Immature natural killer cell (primary cell): Measurements from ENCODE around the gene SLC27A1. TPM values are rescaled to one million over a fixed set of nuclear protein-coding genes. Genes with fewer than 3 reads are reported as not detected.

Source experiments
- DNase-seq, 3 donors: peaks; one replicate each; pipeline ENCODE4 v3.0.0; 2022; ENCODE audit warnings: mixed read lengths in 1 of 3
- H3K27ac Mint-ChIP-seq, 6 donors: one replicate each; pipeline ENCODE4 v1.8.0; 2020; ENCODE audit warnings: mixed read lengths in 6 of 6, mild to moderate bottlenecking in 5 of 6, inconsistent platforms in 4 of 6, moderate library complexity in 3 of 6
- H3K27me3 Mint-ChIP-seq, 3 donors: one replicate each; pipeline ENCODE4 v1.8.0; 2020 to 2021; ENCODE audit warnings: low read depth in 3 of 3, mild to moderate bottlenecking in 3 of 3, mixed read lengths in 3 of 3, moderate library complexity in 3 of 3, inconsistent platforms in 1 of 3
- H3K36me3 Mint-ChIP-seq, 3 donors: one replicate each; pipeline ENCODE4 v1.8.0; 2020; ENCODE audit warnings: mixed read lengths in 3 of 3, inconsistent platforms in 2 of 3, mild to moderate bottlenecking in 2 of 3
- H3K4me1 Mint-ChIP-seq, 2 donors: one replicate each; pipeline ENCODE4 v1.8.0; 2020; ENCODE audit warnings: inconsistent platforms in 2 of 2, mild to moderate bottlenecking in 2 of 2, mixed read lengths in 2 of 2, moderate library complexity in 1 of 2
- H3K4me3 Mint-ChIP-seq, 5 donors: one replicate each; pipeline ENCODE4 v1.8.0; 2020; ENCODE audit warnings: mild to moderate bottlenecking in 5 of 5, mixed read lengths in 5 of 5, inconsistent platforms in 3 of 5, moderate library complexity in 3 of 5
- H3K9me3 Mint-ChIP-seq, 6 donors: one replicate each; pipeline ENCODE4 v1.8.0; 2020; ENCODE audit warnings: mild to moderate bottlenecking in 6 of 6, mixed read lengths in 6 of 6, inconsistent platforms in 4 of 6, moderate library complexity in 3 of 6
- polyA plus RNA-seq, 3 donors: library from polyadenylated mRNA; unstranded; fragments of 300-500 nt; fragmentation: Illumina TruSeq; gene quantifications; one replicate each; pipeline ENCODE4 v1.2.3, GENCODE V29; 2021

The SLC27A1 gene
- polyA plus RNA-seq = 10 to 100 TPM in 2 of 3 donors, 1 to 10 TPM in 1; 9.7 to 15.9 (median 15.3) TPM

DNA sequence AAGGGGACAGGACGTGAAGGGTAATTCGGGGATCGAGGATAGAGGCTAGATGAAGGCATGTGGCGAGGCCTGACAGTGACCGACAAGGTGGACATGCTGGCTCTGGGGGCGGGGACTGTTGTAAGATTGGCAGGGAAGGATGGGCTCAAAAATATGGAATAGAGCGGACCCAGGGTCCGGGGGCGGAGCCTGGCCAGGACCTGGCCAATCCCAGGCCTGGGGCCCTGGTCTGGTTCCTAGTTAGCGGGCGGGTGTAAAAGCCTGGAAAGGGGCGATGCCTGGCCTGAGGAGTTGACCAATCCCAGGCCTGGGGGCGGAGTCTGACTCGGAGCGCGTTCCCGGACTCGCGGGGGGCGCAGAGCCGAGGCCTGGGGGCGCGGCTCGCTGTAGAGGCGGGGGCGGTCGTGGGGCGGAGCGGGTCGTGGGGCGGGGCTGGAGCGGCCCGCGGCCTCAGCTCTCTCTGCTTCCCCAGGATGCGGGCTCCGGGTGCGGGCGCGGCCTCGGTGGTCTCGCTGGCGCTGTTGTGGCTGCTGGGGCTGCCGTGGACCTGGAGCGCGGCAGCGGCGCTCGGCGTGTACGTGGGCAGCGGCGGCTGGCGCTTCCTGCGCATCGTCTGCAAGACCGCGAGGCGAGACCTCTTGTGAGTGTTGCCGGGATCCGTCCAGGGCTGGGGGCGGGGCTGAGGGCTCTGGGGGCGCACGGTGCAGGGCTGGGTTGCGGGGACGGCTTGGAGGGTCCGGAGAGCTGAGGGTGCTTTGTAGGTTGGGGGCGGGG lies at the start of gene SLC27A1:
Gene SLC27A1 (plus strand): TSS at position 457 of the 774 bp plus-strand sequence. CDS start 17 bp downstream, at position 474.
- Mint-ChIP-seq H3K9me3 (no peaks in the 10 kb centered on the region), H3K27me3 (peaks cover 6 to 18% (median 9%) of the 10 kb centered on the region in 3 donors)

GRCh38 chr19:17421942-17422341 lies 48.4 kb upstream of the SLC27A1 start:
- peaks cover 0 to 9% (median 2%) of the 10 kb centered on the region in 3 donors for H3K27me3 Mint-ChIP-seq
- no peaks in the 10 kb centered on the region for H3K9me3 Mint-ChIP-seq
- H3K27ac Mint-ChIP-seq = no peak overlapping the region
- H3K4me1 Mint-ChIP-seq = peaks cover 18 to 22% of the 10 kb centered on the region in 2 donors
- H3K36me3 Mint-ChIP-seq = peaks cover 1 to 4% (median 4%) of the 10 kb centered on the region in 3 donors
- no peak for DNase-seq
- H3K4me3 Mint-ChIP-seq = peak overlapping the region in 1 of 5 donors; percentile 13

More for the DNA sequence above, at the start of gene SLC27A1:
- Mint-ChIP-seq H3K36me3 (no peaks in the 10 kb centered on the region), H3K27ac (peak within 1 kb of the TSS; percentile 86 to 98 (median 95)), H3K4me3 (peak within 1 kb of the TSS; percentile 93 to 98 (median 95)), H3K4me1 (peaks cover 27 to 33% of the 10 kb centered on the region in 2 donors)
- DNase-seq = peak; percentile 92 to 93 (median 93)

DNA sequence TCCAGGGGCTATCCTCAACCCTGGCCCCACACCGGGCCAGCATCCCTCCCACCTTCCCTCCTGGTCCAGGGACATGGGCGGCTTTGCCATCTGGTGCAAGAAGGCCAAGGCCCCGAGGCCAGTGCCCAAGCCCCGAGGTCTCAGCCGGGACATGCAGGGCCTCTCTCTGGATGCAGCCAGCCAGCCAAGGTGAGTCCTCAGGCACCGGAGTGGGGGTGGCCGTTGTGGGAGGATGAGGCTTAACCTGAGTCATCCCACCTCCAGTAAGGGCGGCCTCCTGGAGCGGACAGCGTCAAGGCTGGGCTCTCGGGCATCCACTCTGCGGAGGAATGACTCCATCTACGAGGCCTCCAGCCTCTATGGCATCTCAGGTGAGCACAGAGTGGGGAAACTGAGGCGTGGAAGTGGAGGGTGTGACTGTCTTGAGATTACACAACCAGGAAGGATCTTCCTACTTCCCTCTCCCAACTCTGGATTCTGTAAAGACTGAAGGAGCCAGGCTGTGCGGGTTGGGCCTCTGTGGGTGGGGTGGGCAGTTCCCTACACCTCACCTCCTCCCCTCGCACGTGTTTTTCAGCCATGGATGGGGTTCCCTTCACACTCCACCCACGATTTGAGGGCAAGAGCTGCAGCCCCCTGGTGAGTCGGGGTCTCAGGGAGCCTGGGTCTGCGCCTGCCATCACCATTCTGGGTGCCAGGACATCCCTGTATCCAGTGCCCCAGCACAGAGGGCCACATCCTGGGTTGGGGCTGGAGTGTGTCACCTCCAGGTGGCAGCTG lies 46.7 kb upstream of the SLC27A1 start:
- Mint-ChIP-seq H3K4me3 (no peak overlapping the region), H3K36me3 (peaks cover 0 to 4% (median 4%) of the 10 kb centered on the region in 3 donors), H3K9me3 (no peaks in the 10 kb centered on the region), H3K27me3 (peaks cover 0 to 9% (median 2%) of the 10 kb centered on the region in 3 donors), H3K4me1 (peaks cover 18 to 22% of the 10 kb centered on the region in 2 donors), H3K27ac (no peak overlapping the region)
- DNase-seq = no peak

- H3K4me1 Mint-ChIP-seq = peaks cover 10% of the 10 kb centered on the region in 2 donors
- peak in 2 of 3 donors; percentile 14 to 22 for DNase-seq
- H3K36me3 Mint-ChIP-seq = peaks cover 0 to 4% (median 4%) of the 10 kb centered on the region in 3 donors
- no peak overlapping the region for H3K4me3 Mint-ChIP-seq
- H3K9me3 Mint-ChIP-seq = no peaks in the 10 kb centered on the region
- H3K27ac Mint-ChIP-seq = no peak overlapping the region
- H3K27me3 Mint-ChIP-seq = peaks cover 0 to 2% (median 2%) of the 10 kb centered on the region in 3 donors
These were observed 45.5 kb upstream of the SLC27A1 start for GRCh38 chr19:17424743-17425365.

DNA sequence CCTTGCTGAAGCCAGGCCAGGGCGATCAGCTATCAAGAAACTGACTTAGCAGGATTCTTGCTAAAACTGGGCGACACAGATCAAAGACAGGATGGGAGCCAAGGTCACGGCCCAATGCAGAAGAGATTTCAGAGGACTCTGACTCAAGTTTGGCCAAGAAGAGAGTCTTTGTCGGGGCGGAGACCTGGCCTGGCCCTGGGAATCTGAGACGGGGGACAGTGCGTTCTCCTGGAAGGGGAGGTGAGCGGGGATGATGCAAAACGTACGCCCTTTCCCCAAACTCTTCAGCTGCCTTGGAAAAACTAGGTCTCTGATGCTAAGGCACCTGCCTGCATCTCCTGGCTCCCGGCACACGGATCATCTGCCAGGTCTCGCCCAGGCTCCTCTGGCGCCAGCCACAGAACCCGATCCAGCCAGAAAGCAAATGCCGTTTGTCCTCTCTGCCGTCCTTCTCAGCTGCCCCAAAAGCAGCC lies 40.6 kb upstream of the SLC27A1 start:
- Mint-ChIP-seq H3K4me1 (peaks cover 0 to 1% of the 10 kb centered on the region in 2 donors), H3K4me3 (no peak overlapping the region), H3K36me3 (no peaks in the 10 kb centered on the region), H3K27ac (no peak overlapping the region), H3K27me3 (peaks cover 0 to 2% (median 2%) of the 10 kb centered on the region in 3 donors), H3K9me3 (no peaks in the 10 kb centered on the region)
- DNase-seq = no peak

DNA sequence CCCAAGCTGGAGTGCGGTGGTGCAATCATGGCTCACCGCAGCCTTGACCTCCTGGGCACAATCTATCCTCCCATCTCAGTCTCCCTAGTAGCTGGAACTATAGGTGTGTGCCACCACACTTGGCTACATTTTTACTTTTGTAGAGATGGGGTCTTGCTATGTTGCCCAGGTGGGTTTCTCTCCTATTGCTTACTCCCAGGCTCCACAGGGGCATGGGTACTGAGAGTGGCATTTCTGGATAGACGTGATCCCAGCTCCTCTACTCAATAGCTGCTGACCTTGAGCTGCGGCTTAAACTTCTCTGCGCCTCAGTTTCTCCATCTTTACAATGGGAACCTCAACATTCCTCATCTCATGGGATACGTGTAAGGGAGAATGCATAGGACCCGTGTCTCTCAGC lies 38.9 kb upstream of the SLC27A1 start:
- no peak for DNase-seq
- peaks cover 0 to 2% (median 2%) of the 10 kb centered on the region in 3 donors for H3K27me3 Mint-ChIP-seq
- no peaks in the 10 kb centered on the region for H3K9me3 Mint-ChIP-seq
- H3K27ac Mint-ChIP-seq = no peak overlapping the region
- H3K4me3 Mint-ChIP-seq = no peak overlapping the region
- no peaks in the 10 kb centered on the region for H3K4me1 Mint-ChIP-seq
- no peaks in the 10 kb centered on the region for H3K36me3 Mint-ChIP-seq

DNA sequence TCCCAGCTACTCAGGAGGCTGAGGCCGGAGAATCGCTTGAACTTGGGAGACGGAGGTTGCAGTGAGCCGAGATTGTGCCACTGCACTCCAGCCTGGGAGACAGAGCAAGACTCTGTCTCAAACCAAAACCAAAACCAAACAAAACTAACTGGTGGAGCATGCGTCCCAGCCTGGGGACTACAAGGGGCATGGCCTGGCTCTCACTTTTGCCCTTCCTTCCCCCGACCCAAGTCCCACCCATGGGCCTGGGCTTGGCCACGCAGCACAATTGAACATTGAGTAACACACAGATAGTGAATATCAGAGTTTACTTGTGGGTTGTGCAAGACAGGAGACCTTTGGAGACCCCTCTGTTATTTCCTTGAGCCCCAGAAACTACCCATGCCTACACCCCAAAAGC lies 35.1 kb upstream of the SLC27A1 start:
- Mint-ChIP-seq H3K9me3 (no peaks in the 10 kb centered on the region), H3K27ac (no peak overlapping the region), H3K4me3 (no peak overlapping the region), H3K4me1 (no peaks in the 10 kb centered on the region), H3K36me3 (no peaks in the 10 kb centered on the region), H3K27me3 (peaks cover 2 to 3% (median 2%) of the 10 kb centered on the region in 3 donors)
- no peak for DNase-seq

DNA sequence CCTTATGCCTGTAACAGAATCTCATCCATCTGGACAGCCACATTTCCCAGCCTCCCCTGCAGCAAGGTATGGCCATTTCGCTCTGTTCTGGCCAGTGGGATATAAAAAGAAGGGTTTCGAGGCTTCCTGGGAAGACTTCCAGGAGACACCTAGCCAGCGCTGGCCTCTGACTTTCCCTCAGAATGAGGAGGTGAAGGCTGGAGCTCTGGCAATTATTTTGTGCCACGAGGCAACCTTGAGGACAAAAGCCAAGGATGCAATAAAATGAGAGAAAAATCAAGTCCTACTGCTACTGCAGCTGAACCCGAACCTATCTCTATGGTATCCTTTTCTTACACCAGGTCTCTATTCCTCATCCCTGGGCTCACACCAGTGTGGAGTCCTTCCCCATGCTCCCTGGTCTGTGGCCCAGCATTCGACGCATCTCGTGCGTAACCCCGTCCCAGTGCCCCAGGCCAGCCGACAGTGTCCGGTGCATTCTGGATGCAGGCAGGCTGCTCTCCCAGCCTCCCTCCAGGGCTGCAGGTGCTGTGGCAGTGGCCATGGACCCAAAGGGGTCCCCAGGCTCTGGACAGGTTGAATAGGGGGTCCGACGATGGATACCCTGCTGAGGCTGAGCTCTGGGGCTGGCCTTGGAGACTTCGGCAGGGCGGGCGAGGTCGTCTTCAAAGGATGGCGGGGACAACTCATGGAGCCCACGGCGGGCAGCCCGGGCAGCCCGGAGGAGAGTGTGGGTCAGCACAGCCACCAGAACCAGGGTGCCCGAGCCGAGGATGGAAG lies 34.0 kb upstream of the SLC27A1 start:
- no peak for DNase-seq
- peaks cover 2 to 3% (median 2%) of the 10 kb centered on the region in 3 donors for H3K27me3 Mint-ChIP-seq

DNA sequence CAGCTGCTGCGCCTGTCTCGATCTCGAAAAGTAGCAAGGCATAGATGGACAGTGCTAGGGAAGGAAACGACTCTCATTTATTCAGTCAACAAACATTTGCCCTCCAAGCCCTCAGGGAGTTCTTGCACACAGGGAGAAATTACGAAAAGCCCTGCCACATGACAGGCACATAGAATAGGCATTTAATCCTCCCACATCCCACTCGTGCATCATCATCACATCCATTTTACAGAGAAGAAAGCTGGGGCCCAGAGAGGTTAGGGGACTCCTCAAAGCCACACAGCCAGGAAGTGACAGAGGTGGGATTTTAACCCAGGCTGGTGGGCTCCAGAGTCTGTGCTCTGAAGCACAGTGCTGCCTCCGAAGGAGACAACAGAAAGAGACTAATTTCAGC lies 33.5 kb upstream of the SLC27A1 start:
- DNase-seq = no peak
- no peak overlapping the region for H3K27ac Mint-ChIP-seq
- H3K36me3 Mint-ChIP-seq = no peaks in the 10 kb centered on the region
- no peak overlapping the region for H3K4me3 Mint-ChIP-seq
- H3K4me1 Mint-ChIP-seq = no peaks in the 10 kb centered on the region
- H3K27me3 Mint-ChIP-seq = peaks cover 2 to 3% (median 2%) of the 10 kb centered on the region in 3 donors
- H3K9me3 Mint-ChIP-seq = no peaks in the 10 kb centered on the region

More for the DNA sequence above, 34.0 kb upstream of the SLC27A1 start:
- Mint-ChIP-seq H3K4me1 (no peaks in the 10 kb centered on the region), H3K4me3 (no peak overlapping the region), H3K36me3 (no peaks in the 10 kb centered on the region), H3K27ac (no peak overlapping the region), H3K9me3 (no peaks in the 10 kb centered on the region)

DNA sequence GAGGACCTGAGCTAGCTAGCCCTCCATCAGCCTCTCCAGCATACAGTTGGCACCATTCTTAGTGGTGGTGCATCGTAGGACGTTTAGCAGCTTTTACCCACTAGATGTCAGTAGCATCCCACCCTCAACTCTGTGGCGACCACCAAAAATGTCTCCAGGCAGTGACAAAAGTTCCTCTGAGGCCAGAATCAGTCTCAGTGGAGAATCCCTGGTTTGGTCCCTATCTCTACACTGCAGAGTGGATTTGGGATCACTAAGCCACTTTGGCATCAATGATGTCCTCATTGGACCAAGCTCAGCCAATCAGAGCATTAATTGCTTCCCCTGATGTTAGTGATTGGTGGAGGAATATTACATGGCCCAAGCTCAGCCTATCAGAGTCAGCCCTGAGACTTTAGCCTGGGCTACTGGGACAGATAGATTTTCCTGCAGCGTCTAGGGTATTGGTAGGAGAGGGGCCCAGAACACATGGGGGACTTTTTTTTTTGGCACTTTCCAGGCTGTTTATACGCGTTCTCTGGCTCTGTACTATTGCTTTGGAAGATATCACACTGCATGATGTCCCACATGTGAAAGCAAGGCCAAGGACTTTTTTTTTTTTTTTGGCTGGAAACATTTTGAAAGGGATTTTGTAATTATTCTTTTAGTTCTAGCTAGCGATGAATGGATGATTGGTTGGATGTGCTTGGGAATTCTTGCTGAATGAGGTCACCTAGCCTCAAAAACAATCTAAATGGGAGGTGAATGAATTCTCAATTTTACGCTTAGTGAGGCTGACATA lies 28.9 kb upstream of the SLC27A1 start:
- peak in 2 of 3 donors; percentile 19 for DNase-seq
- Mint-ChIP-seq H3K36me3 (no peaks in the 10 kb centered on the region), H3K27me3 (peaks cover 0 to 3% (median 2%) of the 10 kb centered on the region in 3 donors), H3K9me3 (no peaks in the 10 kb centered on the region), H3K4me3 (no peak overlapping the region), H3K4me1 (no peaks in the 10 kb centered on the region), H3K27ac (no peak overlapping the region)

DNA sequence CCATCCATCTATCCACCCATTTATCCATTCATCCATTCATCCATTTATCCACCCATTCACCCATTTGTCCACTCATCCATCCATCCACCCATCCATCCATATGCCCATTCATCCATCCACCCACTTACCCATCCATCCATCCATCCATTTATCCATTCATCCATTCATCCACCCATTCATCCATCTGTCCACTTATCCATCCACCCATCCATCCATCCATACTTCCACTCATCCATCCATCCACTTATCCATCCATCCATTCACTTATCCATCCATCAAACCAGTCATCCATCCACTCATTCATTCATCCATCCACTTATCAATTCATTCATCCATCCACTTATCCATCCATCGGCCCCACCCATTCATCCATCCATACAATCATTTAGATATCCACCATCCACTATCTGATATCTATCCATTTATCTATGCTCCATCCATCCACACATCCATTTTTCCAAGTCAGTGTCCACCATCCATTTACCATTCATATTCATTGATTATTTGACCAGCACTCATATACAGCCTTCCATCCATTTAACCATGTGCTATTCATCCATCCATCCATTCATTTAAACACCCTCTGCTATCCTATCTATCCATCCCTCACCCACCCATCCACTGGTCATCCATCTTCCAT lies 24.7 kb upstream of the SLC27A1 start:
- Mint-ChIP-seq H3K27me3 (peaks cover 2 to 8% (median 8%) of the 10 kb centered on the region in 3 donors), H3K4me3 (no peak overlapping the region), H3K9me3 (no peaks in the 10 kb centered on the region), H3K36me3 (peaks cover 0 to 3% (median 0%) of the 10 kb centered on the region in 3 donors), H3K4me1 (peaks cover 5 to 7% of the 10 kb centered on the region in 2 donors), H3K27ac (no peak overlapping the region)
- DNase-seq = no peak

DNA sequence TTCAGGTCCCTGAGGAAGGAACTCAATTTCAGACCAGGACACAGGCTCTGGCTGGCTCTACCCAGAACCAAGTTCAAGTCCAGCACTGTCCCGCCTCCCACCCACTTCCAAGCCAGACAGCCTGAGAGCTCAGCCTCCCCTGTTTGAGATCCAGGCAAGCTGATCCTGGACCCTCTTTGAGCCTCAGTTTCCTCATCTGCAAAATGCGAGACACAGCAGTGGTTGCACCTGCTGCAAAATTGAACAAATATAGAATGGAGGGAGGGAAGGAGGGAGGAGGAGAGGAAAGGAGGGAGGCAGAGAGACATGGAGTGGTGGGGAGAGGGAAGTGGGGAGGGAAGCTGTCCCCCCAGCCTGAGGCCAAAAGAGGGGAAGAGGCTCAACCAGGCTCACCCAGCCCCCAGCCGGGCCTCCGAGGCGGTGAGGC lies 22.6 kb upstream of the SLC27A1 start:
- H3K4me3 Mint-ChIP-seq = peak overlapping the region in 2 of 5 donors; percentile 10 to 42
- peaks cover 0 to 3% (median 0%) of the 10 kb centered on the region in 3 donors for H3K36me3 Mint-ChIP-seq
- no peak overlapping the region for H3K27ac Mint-ChIP-seq
- H3K4me1 Mint-ChIP-seq = peaks cover 5 to 7% of the 10 kb centered on the region in 2 donors
- H3K9me3 Mint-ChIP-seq = no peaks in the 10 kb centered on the region
- peaks cover 4 to 12% (median 8%) of the 10 kb centered on the region in 3 donors for H3K27me3 Mint-ChIP-seq
- no peak for DNase-seq
